PC-9 (cell line): Measurements from ENCODE around the gene CDC42BPB.

Experiments used
- EZH2 ChIP-seq: fragments of 200-600 bp; sonication (generic); IDR thresholded peaks from 2 replicates; pipeline ENCODE4 v1.8.0; 2017; ENCODE audit warnings: antibody characterized with exemption, low read depth
- TF ChIP-seq, protein P1 (sequence below): fragments of 200-600 bp; sonication (generic); conservative IDR thresholded peaks from 2 replicates; pipeline ENCODE4 v1.6.1; 2017; ENCODE audit warnings: mixed run types, antibody characterized with exemption, mild to moderate bottlenecking, moderate library complexity

DNA sequence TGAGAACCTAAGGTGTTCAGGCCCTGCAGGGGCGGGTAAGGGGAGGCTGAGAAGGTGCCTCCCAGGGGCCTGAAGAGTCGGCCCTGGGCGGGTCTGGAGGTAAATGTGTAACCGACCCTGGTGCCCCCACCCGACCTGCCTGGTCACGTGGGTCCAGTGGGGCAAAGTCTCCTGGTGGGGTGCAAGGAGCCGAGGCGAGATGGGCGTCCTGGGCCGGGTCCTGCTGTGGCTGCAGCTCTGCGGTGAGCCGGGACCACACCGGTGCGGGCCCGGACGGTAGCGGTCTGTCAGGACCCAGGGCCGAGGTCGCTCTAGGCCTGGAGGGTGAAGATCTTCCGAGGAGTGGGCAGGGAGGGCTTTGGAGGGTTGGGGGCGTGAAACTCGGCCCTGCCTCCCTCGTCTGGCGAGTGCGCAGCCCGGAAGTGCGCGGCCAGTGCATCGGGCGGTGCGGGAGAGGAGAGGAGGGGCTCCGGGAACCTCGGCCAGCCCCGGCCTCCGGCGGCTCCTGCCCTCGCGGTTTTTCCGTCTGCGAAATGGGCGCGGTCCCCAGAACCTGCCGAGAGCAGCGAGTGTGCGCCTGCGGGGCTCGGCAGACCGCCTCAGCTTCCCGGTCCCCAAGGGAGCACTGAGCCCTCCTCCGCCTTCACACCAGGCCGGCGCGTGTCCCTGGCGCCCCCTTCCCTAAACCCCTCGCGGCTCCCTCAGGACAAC lies 134.7 kb downstream of the CDC42BPB start, which contains the start of gene AMN:
- TF ChIP-seq, protein P1, sequence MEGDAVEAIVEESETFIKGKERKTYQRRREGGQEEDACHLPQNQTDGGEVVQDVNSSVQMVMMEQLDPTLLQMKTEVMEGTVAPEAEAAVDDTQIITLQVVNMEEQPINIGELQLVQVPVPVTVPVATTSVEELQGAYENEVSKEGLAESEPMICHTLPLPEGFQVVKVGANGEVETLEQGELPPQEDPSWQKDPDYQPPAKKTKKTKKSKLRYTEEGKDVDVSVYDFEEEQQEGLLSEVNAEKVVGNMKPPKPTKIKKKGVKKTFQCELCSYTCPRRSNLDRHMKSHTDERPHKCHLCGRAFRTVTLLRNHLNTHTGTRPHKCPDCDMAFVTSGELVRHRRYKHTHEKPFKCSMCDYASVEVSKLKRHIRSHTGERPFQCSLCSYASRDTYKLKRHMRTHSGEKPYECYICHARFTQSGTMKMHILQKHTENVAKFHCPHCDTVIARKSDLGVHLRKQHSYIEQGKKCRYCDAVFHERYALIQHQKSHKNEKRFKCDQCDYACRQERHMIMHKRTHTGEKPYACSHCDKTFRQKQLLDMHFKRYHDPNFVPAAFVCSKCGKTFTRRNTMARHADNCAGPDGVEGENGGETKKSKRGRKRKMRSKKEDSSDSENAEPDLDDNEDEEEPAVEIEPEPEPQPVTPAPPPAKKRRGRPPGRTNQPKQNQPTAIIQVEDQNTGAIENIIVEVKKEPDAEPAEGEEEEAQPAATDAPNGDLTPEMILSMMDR, result no peak
- TF ChIP-seq EZH2, result no peak
